OCI-LY3 (cell line): ENCODE measurements around the gene SLC24A4.
A peak's percentile ranks its signal among the peaks of the same experiment; 100 is the strongest.

Experiments
- H2AFZ ChIP-seq: fragments of 200-600, 300-600 bp; shearing (Covaris generic); 2 replicates; pipeline ENCODE4 v1.6.0; 2014; ENCODE audit warnings: antibody characterized with exemption, low read depth, low read length
- H3K27ac ChIP-seq: fragments of 200-600, 300-600 bp; sonication (generic); 2 replicates; pipeline ENCODE4 v1.5.1; 2014; ENCODE audit warnings: mild to moderate bottlenecking, low read length, moderate library complexity, mixed read lengths
- H3K27me3 ChIP-seq: fragments of 200-600, 300-600 bp; sonication (generic); 2 replicates; pipeline ENCODE4 v1.6.1; 2014; ENCODE audit warnings: low read depth, low read length, mixed read lengths
- H3K36me3 ChIP-seq: fragments of 200-600, 300-600 bp; sonication (generic); replicated peaks from 2 replicates; pipeline ENCODE3; 2014; ENCODE audit warnings: low read depth, low read length, mixed read lengths
- H3K4me1 ChIP-seq: fragments of 300-600, 200-600 bp; sonication (generic); 2 replicates; pipeline ENCODE4 v1.6.1; 2014; ENCODE audit warnings: low read length, mixed read lengths
- H3K4me2 ChIP-seq: fragments of 200-600, 300-600 bp; sonication (generic); 2 replicates; pipeline ENCODE4 v1.6.1; 2014; ENCODE audit warnings: low read length, mixed read lengths
- H3K4me3 ChIP-seq: fragments of 300-600, 200-600 bp; sonication (generic); 2 replicates; pipeline ENCODE4 v1.5.1; 2014; ENCODE audit warnings: antibody characterized with exemption, mild to moderate bottlenecking, low read length, moderate library complexity
- H3K79me2 ChIP-seq: fragments of 300-600, 200-600 bp; shearing (Covaris generic); 2 replicates; pipeline ENCODE4 v1.6.1; 2014; ENCODE audit warnings: mild to moderate bottlenecking, low read length, mixed read lengths
- H3K9ac ChIP-seq: fragments of 300-600, 200-600 bp; shearing (Covaris generic); 2 replicates; pipeline ENCODE4 v1.6.0; 2014; ENCODE audit warnings: mild to moderate bottlenecking, low read length, moderate library complexity
- H3K9me3 ChIP-seq: fragments of 200-600, 300-600 bp; shearing (Covaris generic); 2 replicates; pipeline ENCODE4 v1.6.1; 2014; ENCODE audit warnings: low read length, mixed read lengths; ENCODE audit not compliant: insufficient read depth
- H4K20me1 ChIP-seq: fragments of 200-600, 300-600 bp; sonication (generic); 2 replicates; pipeline ENCODE4 v1.6.1; 2016; ENCODE audit warnings: low read length, mixed read lengths; ENCODE audit not compliant: insufficient read depth
- CTCF ChIP-seq: fragments of 200-600, 300-600 bp; sonication (generic); IDR thresholded peaks from 2 replicates; pipeline ENCODE4 v1.5.1; 2014; ENCODE audit warnings: antibody characterized with exemption, low read length, low read depth
- EZH2phosphoT487 ChIP-seq: fragments of 200-600 bp; shearing (Covaris generic); IDR thresholded peaks from 2 replicates; pipeline ENCODE4 v1.6.1; 2018; ENCODE audit warnings: antibody characterized with exemption, mixed run types, low read depth

Gene SLC24A4

DNA sequence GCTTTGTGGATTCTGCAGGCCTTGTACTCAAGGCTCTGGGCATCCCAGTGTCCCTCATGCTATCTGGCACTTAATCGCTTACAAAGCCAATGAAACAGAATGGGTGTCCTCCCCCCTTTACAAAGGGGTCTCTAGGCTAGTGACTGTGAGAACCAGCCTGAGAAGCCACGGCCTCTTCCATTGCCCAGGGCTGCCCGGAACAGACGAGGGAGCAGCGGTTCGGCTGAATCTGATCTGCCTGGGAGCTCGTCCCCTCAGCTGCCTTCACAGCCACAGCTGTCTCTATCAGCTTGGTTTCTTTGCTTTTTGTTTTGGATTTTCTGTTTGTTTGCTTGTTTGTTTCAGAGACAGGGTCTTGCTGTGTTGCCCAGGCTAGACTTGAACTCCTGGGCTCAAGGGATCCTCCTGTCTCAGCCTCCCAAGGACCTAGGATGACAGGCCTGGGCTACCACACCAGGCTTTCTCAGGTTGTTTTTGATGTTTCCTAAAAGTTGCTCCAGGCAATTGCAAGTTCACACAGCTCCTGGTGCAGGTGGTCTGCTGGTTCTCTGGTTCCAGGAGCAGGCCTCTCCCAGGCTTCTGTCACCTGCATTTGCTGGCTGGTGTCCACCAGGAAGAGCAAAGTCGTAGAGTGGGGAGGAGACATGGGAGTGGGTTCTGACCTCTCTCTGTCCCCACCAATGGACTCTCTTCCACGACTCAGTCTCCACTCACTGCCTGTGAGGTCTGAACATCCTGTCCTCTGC, 179.7 kb downstream of the SLC24A4 start:
- no peak overlapping the region for H2AFZ ChIP-seq
- no peak overlapping the region for H3K27ac ChIP-seq
- no peaks in the 10 kb centered on the region for H3K36me3 ChIP-seq
- H3K4me3 ChIP-seq: no peak overlapping the region
- H4K20me1 ChIP-seq: no peaks in the 10 kb centered on the region
- peaks cover 55% of the 10 kb centered on the region for H3K27me3 ChIP-seq
- no peaks in the 10 kb centered on the region for H3K79me2 ChIP-seq
- H3K4me2 ChIP-seq: no peak overlapping the region
- no peak overlapping the region for H3K9ac ChIP-seq
- no peaks in the 10 kb centered on the region for H3K9me3 ChIP-seq
- peaks cover 19% of the 10 kb centered on the region for H3K4me1 ChIP-seq
- TF ChIP-seq CTCF (no peak), EZH2phosphoT487 (no peak)

DNA sequence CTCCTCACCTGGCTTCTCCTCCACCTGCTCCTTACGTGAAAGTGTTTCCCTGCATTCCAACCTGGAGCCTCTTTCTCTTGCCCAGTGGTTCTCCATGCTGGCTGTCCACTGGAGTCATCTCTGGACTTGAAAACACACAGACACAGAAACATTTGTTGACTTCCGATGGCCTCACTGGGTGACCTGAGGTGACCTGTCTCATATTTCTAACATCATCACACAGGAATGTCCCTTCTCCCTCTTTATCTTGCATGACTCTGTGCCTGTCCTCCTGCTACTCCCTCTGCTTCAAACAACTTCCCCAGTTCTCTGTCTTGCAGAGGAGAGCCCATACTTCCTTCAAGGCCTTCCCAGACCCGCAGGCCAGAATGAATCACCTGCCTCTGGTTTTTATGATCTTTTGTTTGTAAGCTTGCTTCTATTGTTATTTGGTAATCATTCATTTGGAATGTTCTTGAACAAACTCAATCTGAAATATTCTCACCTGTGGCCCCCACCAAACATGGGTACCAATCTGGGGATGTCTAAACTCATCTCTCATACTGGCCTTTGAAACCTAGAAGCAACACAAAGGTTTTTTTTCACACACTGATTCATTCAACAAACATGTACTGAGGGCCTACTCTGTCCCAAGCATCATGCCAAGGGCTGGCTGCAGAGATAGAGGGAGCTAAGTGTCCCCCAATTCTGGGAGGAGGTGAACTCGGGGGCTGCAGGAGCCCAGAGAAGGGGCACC, 181.0 kb downstream of the SLC24A4 start:
- Histone ChIP-seq H3K27ac (no peak overlapping the region), H3K4me2 (no peak overlapping the region), H3K4me1 (peaks cover 21% of the 10 kb centered on the region)

DNA sequence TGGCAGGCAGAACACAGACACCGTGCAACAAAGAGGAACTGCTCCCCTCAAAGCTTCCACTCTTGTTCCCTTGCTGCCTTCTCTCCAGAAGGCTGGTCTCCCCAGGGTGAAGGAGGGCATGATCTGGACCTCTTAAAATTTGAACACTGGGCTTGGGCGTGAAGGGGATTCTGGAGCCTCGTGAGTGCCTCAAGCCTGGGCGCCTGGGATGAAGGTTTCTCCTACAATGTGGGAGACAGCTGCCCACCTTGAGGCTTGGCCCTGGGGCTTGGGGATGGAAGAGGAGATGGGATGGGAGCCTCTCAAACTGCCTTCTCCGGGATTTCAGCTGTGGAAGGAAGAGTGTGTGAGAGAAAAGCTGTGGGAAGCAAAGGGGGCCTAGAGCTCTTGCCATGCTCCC, 182.9 kb downstream of the SLC24A4 start:
- no peaks in the 10 kb centered on the region for H3K36me3 ChIP-seq
- no peak overlapping the region for H3K27ac ChIP-seq
- peaks cover 21% of the 10 kb centered on the region for H3K4me1 ChIP-seq
- H2AFZ ChIP-seq: no peak overlapping the region
- H3K4me2 ChIP-seq: no peak overlapping the region
- H4K20me1 ChIP-seq: no peaks in the 10 kb centered on the region
- no peaks in the 10 kb centered on the region for H3K9me3 ChIP-seq
- H3K4me3 ChIP-seq: no peak overlapping the region
- H3K27me3 ChIP-seq: peaks cover 59% of the 10 kb centered on the region
- no peak for TF ChIP-seq EZH2phosphoT487
- no peak for TF ChIP-seq CTCF
- H3K9ac ChIP-seq: no peak overlapping the region
- H3K79me2 ChIP-seq: no peaks in the 10 kb centered on the region

More for the DNA sequence above, 181.0 kb downstream of the SLC24A4 start:
- no peaks in the 10 kb centered on the region for H3K36me3 ChIP-seq
- no peak overlapping the region for H3K9ac ChIP-seq
- no peak for TF ChIP-seq CTCF
- no peak for TF ChIP-seq EZH2phosphoT487
- H4K20me1 ChIP-seq: no peaks in the 10 kb centered on the region
- H2AFZ ChIP-seq: no peak overlapping the region
- peaks cover 62% of the 10 kb centered on the region for H3K27me3 ChIP-seq
- no peaks in the 10 kb centered on the region for H3K79me2 ChIP-seq
- no peaks in the 10 kb centered on the region for H3K9me3 ChIP-seq
- no peak overlapping the region for H3K4me3 ChIP-seq

DNA sequence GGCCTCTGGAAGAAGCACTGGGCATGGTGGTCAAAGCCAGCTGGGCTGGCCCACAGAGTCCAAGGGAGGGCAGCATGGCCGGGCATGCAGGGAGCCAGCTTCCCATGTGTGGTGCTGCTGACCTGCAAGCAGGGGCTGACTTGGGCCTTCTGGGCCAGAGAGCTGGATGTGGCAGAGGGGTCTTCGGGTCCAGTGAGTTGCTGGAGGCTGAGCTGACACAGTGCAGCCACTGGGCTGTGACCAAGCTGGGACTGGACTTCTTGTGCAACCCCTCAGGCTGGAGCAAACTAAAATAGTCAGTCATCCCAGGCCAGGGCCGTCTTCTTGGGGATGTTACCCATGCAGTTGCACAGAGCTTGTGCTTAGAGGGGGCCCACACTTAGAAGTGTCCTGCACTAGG, 183.3 kb downstream of the SLC24A4 start:
- no peaks in the 10 kb centered on the region for H3K36me3 ChIP-seq
- H3K4me2 ChIP-seq: peak overlapping the region; percentile 37
- H3K27ac ChIP-seq: no peak overlapping the region

More for the DNA sequence above, 183.3 kb downstream of the SLC24A4 start:
- Histone ChIP-seq H3K79me2 (no peaks in the 10 kb centered on the region), H3K9me3 (no peaks in the 10 kb centered on the region), H3K4me3 (no peak overlapping the region), H3K9ac (no peak overlapping the region), H4K20me1 (no peaks in the 10 kb centered on the region), H3K4me1 (peaks cover 21% of the 10 kb centered on the region), H3K27me3 (peaks cover 62% of the 10 kb centered on the region), H2AFZ (no peak overlapping the region)
- no peak for TF ChIP-seq CTCF
